Measurements from ENCODE around the gene ODF4.
"Not testable (repeated sequence)": the region's sequence is repeated elsewhere in the genome, so short reads cannot be mapped to it uniquely, and the experiment has no call there.

The ODF4 gene

GRCh38 chr17:8345052-8345690 is 5.5 kb downstream of the ODF4 start:
- peak; percentile 2 for DNase-seq (ENCODE audit: low spot score)
- no peak for TF ChIP-seq CTCF (IDR thresholded peaks at IDR 0.05; ENCODE audit: extremely low read depth, missing control alignments)

- no peak for TF ChIP-seq CTCF (IDR thresholded peaks at IDR 0.05; ENCODE audit: extremely low read depth, missing control alignments)
- peak; percentile 5 for DNase-seq (ENCODE audit: low spot score)
Observed at GRCh38 chr17:8345951-8346665, 6.5 kb downstream of the ODF4 start.

DNA sequence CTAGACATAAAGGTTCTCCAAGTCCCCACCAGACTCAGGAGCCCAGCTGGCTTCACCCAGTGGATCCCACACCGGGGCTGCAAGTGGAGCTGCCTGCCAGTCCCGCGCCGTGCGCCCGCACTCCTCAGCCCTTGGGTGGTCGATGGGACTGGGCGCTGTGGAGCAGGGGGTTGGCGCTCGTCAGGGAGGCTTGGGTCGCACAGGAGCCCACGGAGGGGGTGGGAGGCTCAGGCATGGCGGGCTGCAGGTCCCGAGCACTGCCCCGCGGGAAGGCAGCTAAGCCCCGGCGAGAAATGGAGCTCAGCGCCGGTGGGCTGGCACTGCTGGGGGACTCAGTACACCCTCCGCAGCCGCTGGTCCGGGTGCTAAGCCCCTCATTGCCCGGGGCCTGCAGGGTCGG is 7.4 kb downstream of the ODF4 start:
- not testable (repeated sequence) for DNase-seq (ENCODE audit: low spot score)

DNA sequence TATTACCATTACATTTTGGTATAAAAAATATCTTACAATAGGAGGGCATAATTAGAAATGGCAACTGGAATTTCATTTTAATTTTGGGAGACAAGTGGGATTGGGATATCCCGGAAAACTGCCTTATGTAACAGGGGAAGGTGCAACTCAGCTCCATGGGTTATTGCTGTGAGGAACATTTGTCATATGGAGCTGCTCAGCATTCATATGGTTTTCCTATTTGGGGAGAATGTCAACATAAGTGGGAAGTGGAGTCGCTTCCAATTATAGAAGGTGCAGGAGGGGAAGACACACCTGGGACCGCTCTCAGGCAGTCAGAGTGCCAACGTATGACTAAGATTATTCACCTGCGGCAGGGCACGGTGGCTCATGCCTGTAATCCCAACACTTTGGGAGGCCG is 10.7 kb downstream of the ODF4 start:
- no peak for DNase-seq (ENCODE audit: low spot score)
- no peak for TF ChIP-seq CTCF (IDR thresholded peaks at IDR 0.05; ENCODE audit: extremely low read depth, missing control alignments)

DNA sequence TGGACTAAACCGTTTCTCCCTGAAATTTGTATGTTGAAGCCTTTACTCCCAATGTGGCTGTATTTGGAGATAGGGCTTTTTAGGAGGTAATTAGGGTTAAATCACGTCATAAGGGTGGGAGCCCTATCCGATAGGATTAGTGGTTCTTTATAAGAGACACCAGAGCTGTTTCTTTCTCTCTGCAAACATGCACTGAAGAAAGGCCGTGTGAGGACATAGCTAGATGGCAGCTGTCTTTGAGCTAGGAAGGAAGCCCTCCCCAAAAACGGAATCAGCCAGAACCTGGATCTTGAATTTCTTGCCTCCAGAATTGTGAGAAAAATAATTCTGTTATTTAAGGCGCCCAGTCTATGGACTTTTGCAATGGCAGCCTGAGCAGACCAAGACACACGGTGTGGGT is 14.1 kb downstream of the ODF4 start:
- no peak for TF ChIP-seq CTCF (IDR thresholded peaks at IDR 0.05; ENCODE audit: extremely low read depth, missing control alignments)
- no peak for DNase-seq (ENCODE audit: low spot score)

GRCh38 chr17:8354236-8354635 is 14.6 kb downstream of the ODF4 start:
- TF ChIP-seq CTCF (IDR thresholded peaks at IDR 0.05; ENCODE audit: extremely low read depth, missing control alignments) = no peak
- no peak for DNase-seq (ENCODE audit: low spot score)

DNA sequence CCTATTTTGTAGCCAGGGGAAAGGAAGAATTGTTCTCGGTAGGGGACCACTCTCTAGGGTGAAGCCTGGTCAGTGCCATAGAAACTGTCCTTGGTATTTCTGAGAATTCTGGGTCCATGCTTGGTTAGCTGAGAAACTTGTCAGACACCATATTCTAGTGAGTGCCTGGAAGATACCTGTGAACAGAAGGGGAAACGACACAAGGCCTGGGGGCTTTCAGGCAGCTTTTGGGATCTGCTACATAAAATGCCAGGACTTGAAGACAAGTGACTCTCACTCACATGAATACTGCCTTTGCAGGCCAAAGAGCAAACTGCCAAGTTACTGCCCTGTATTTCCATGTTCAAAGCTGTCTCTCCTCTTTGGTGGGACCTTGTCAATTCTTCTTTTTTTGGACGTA is 18.3 kb downstream of the ODF4 start:
- TF ChIP-seq CTCF (IDR thresholded peaks at IDR 0.05; ENCODE audit: extremely low read depth, missing control alignments) = no peak
- DNase-seq (ENCODE audit: low spot score) = no peak

- no peak for TF ChIP-seq CTCF (IDR thresholded peaks at IDR 0.05; ENCODE audit: extremely low read depth, missing control alignments)
- no peak for DNase-seq (ENCODE audit: low spot score)
Observed at GRCh38 chr17:8359769-8360168, 20.1 kb downstream of the ODF4 start.
